Stimulated activated CD8-positive, alpha-beta memory T cell treated with anti-CD3 and anti-CD28 coated beads, Interleukin-15, amount 100 ng/mL, for 48 hours (primary cell): ENCODE data around the gene KMT2B.

Experiments
- DNase-seq, 2 donors: peaks; one replicate each; pipeline ENCODE4 v3.0.0-alpha.2; 2020; ENCODE audit warnings: low read depth in 2 of 2

The KMT2B gene

GRCh38 chr19:35742121-35742724 lies 24.4 kb downstream of the KMT2B start, which contains the start of gene IGFLR1:
Gene IGFLR1 (minus strand): TSS chr19:35742452. CDS start chr19:35741180, 1,272 bp downstream.
- DNase-seq = peak; percentile 67 to 74

- no peak for DNase-seq
Observed at GRCh38 chr19:35743640-35744429, 26.0 kb downstream of the KMT2B start.

GRCh38 chr19:35744430-35745327 lies 26.9 kb downstream of the KMT2B start:
- peak; percentile 86 to 89 for DNase-seq

GRCh38 chr19:35745328-35746086 lies 27.7 kb downstream of the KMT2B start, which contains the start of the genes PSENEN and U2AF1L4:
Gene PSENEN (plus strand): TSS chr19:35745651. CDS start chr19:35745931, 280 bp downstream.
Gene U2AF1L4 (minus strand): TSS chr19:35745418. CDS start chr19:35745391, 27 bp downstream.
- DNase-seq = peak; percentile 96 to 97

DNA sequence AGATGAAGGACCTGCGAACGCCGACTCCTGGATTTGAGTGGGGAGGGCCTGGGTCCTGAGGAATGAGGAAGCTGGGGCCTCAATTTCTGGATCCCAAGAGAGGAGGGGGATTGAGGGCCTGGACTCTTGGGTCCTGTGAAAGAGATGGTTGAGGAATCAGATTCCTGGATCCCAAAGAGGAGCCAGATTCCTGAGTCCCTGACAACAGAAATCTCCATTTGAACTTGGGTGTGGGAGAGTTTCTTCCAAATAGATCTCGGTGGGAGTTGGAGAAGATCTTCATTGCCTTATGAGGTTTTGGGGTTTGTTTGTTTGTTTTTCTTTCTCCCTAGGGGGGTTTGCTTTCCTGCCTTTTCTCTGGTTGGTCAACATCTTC lies 28.3 kb downstream of the KMT2B start:
- DNase-seq = no peak

DNA sequence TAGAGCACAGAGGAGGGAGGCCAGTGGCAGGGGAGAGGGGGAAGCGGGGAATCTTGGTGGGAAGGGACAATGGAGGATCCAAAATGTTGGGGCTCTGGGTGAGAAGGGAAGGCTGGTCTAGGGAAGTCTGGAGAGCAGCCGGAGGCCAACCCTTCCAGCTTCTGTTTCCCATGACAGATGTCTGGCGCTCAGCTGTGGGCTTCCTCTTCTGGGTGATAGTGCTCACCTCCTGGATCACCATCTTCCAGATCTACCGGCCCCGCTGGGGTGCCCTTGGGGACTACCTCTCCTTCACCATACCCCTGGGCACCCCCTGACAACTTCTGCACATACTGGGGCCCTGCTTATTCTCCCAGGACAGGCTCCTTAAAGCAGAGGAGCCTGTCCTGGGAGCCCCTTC lies 28.7 kb downstream of the KMT2B start:
- no peak for DNase-seq

DNA sequence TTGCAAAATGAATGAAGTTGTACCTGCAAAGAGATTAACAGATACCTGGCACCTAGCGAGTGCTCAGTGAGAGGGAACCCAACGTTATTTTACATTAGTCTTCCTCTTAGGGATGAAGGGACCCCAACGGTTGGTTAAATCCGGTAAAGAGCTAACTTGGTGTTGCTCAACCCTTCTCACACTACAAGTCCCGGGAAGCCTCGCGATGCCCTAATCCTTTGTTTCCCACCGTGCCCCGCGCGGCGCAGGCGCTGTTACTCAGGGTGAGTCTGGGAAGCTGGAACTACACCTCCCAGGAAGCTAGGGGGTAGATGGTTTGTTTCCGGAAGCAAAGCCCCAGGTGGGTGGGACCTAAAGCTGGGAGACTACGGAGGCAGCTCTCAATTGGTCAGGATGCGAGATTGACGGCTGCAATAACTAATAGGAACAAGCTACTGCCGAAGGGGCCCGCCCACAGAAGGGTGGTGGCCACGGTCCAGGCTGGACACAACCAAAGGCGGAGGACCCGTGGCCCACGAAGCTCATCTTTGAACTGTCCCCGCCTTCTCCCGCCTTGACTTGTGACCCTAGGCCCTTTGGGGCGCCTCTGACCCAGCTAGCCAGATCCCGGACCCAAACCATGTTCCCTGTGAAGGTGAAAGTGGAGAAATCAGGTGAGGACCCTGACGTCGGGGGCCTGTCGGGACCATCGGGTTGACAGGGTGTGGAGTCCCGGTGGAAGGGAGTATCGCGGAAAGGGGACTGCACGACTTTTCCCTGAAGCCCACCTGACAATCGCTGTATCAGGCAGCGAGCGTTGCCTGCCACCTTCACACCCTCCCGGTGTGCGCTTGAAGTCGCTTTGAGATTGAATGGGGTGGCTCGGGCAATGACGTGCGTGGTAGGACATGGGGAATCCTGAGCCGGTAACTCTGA lies 30.6 kb downstream of the KMT2B start, which contains the start of gene LIN37:
LIN37 (plus strand) TSS at position 471 of the 915 bp plus-strand sequence; CDS start at position 620, 149 bp downstream.
- DNase-seq = peak; percentile 96 to 98

DNA sequence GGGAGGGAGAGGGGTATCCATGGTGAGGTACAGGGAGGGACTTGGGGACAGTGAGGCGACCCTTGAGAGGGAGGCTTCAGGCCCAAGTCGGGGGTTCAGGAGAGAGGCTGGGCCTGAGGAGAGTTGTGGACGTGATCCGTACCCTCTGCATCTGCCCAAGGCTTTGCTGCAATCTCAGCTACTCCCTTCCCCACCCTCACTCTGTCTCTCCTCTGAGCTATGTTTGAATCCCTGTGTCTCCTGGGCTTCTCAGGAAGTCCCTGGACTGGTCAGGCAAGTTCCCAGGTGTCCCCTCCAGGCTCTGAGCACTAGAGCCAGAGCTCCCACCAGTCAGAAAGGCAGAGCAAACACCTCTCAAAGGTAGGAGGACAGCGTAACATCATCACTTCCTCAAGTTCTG lies 32.4 kb downstream of the KMT2B start:
- no peak for DNase-seq

GRCh38 chr19:35751839-35752745 lies 34.3 kb downstream of the KMT2B start:
- DNase-seq = no peak

GRCh38 chr19:35752746-35753350 lies 35.0 kb downstream of the KMT2B start:
- DNase-seq = no peak

DNA sequence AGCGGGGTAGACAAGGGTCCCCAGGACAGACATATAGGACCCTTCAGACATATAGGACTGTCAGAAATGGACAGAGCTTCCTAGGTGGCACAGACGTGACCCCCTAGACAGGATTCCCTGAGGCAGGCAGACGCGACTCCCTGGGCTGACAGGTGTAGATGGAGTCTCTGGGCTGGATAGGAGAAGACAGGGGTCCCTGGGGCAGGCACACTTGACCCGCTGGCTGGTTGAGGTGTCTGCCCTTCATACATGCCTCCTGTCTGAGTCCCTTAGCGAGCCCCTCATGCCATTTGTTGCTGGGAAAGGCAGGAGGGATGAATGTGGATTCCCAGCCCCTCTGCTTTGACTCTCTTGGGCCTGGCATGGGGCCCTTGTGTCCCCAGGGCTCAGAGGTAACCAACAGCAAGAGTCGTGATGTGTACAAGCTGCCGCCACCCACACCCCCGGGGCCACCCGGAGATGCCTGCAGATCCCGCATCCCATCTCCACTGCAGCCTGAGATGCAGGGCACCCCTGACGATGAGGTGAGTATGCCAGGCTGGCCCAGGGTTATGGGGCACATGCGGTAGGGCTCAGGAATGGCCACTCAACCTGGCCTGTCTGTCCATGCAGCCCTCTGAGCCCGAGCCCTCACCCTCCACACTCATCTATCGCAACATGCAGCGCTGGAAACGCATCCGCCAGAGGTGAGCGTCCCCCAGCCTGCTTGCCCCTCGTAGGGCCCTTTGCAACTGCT lies 36.0 kb downstream of the KMT2B start:
- no peak for DNase-seq

DNA sequence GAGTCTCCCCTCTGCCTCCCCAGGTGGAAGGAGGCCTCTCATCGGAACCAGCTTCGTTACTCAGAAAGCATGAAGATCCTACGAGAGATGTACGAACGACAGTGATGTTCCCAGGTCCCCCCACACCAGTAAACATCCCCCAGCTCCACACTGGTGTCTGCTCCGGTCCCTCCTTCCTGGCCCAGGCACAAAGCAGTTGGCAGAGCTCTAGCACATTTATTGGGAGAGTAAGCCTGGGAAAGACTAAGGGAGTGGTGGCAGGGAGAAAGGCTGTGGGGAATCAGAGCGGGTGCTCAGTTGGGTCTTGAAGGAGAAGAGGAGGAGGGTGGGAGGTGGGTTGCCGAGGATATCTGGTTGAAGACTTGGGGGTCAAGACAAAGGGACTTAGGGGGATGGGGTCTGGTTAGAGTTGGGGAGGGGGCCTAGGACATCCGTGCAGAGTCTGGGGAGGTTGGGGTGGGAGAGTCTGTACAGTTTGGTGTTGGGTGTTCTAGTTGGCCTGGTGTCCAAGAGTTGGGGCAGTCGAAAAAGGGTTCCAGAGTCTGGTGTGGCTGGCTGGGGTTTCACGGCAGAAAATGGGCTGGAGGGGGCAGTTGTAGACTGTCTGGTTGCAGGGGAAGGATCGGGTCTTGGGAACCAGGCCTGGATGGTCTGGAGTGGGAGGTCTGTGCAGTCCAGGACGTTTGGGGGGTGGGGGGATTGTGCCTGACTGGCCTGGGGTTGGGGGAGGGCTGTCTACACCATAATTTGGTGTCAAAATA lies 36.7 kb downstream of the KMT2B start:
- no peak for DNase-seq

- DNase-seq = no peak
Observed at GRCh38 chr19:35755131-35755549, 37.3 kb downstream of the KMT2B start.

- peak; percentile 29 to 44 for DNase-seq
Observed at GRCh38 chr19:35755550-35756376, 38.0 kb downstream of the KMT2B start.

DNA sequence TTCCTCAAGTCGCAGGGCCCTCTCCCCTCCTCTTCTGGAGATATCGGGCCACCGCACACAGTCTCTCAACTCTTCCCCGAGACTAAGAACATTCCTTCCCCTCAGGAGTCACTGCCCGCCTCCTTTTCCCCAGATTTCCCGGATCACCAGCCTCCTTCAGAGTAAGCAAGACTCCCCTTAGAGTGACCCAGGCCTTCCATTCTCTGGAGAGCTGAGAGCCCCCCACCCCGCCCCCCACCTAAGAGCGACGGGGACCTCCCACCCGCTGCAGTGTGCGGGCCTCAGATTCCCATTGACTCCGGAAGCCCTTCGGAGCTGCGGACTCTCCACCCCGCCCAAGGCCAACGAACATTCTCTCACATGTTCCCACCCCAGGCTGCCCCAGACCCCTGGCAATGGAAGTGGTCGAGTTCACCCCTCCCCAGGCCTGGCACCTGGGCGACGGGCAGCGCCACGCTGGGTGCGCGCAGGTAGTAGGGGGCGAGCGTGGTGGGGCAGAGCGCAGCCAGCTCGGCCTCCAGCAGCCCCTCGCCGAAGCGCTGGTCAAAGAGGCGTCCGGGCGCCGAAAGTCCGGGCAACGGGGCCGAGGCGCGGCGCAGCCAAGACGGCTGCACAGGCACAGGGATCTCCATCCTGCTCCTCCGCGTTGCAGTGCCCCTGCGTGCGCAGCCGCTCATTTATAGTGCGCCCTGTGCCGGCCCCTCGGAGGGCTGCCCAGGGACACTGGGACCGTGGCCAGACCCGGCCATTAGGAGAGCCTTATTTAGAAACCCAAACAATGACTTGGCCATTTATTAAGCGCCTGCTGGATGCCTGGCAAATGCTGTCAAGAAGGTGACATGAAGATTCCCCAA lies 38.8 kb downstream of the KMT2B start, which contains the start of gene HSPB6:
HSPB6 (minus strand) TSS at position 653 of the 854 bp plus-strand sequence; CDS start at position 632, 21 bp downstream.
- DNase-seq = no peak
